ENCODE measurements around the gene SLC25A44.
A peak's percentile ranks its signal among the peaks of the same experiment; 100 is the strongest.

The SLC25A44 gene

DNA sequence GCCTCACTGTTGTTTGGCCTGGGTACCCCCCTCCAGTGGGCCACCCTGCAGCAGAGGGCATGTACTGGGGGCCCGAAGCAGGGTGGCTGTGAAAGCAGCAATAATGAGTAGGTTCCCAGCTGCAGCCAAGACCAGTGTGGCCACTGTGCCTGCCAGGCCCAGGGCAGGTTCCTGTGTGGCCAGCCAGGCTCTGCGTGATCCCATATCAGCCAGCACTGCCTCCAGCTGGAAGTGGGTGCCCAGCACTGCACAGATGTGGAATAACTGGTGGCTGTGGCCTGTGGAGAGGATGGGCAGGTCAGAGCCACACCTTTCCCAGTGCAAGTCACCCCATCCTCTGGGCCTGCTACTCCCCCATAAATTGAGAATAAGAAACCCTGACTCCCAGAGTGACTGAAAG lies 50.2 kb downstream of the SLC25A44 start:
- DNase-seq: no peak

DNA sequence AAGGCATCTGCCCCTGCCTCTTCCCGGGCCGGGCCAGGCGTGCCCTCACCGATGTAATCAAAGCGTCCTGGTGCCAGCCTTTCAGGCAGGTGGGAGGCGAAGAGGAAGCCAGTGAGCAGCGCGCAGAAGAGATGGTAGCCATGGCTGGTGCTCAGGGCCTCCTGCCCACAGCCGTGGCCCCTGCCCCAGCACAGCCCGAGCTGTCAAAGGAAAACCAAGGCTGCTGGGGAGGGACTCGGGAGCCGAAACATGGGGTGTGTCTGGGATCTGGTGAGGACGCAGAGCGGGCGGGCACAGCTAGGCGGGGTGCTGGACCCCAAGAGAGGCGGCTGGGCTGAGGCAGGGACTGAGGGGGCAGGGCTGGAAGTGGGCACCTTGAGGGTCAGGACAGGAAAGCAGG lies 50.8 kb downstream of the SLC25A44 start:
- no peak for DNase-seq

DNA sequence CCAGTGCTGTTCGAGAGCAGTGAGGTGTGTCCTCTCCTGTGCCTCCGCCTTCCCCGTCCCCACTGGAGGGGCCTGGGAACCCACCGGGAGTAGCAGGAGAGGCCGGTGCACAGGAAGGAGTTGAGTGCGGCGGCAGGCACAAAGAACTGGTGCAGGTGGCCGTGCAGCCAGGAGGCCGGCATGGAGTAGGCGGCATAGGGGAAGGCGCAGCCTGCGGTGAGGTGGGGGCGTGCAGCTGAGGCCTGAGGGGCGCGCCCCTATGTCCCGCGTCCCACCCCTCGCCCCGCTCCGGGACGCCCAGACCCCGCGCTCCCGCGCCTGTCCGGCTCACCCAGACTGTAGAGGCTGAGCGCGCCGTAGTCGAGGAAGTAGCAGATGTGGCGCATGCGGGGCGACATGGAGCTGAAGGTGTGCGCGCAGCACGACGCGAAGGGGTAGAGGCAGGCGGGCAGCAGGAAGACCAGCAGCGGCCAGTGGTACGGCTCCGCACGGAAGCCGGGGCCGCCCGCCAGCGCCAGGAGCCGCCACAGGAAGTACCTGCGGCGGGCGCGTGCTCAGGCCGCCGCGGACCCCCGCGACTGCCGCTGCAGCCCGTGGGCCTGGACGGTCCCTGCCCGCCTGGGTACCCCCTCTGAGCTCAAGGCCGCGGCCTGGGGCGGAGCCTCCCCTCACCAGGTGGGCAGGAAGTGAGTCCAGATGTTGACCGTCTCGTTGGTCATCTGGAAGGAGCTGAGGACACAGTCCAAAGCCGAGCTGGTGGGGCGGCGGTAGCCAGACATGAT lies 51.7 kb downstream of the SLC25A44 start:
- DNase-seq: peak; percentile 77

DNA sequence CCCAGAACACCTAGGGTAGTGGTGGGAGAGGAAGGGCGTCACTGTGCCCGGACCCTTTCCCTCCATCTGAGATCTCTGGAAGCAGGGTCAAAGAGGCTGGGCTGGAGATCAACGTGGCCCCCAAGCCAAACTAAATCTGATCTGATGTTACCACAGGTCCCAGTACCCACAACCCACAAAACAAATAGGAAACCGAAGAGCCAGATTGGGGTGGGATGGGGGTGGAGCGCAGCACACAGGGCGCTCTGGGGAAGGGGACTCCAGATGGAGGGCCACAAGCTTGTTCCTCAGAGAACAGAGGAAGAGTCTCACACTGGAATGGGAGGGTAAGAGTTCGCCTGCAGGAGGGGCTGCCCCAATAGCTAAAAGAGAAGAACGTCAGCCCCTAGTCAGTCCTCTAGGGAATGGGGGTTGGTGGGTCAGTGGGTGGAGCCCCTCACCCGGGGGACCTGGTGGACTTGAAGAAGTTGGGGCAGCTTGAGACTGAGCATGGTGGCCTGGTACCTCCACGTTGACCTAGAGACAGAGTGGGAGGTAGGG lies 52.4 kb downstream of the SLC25A44 start:
- no peak for DNase-seq

DNA sequence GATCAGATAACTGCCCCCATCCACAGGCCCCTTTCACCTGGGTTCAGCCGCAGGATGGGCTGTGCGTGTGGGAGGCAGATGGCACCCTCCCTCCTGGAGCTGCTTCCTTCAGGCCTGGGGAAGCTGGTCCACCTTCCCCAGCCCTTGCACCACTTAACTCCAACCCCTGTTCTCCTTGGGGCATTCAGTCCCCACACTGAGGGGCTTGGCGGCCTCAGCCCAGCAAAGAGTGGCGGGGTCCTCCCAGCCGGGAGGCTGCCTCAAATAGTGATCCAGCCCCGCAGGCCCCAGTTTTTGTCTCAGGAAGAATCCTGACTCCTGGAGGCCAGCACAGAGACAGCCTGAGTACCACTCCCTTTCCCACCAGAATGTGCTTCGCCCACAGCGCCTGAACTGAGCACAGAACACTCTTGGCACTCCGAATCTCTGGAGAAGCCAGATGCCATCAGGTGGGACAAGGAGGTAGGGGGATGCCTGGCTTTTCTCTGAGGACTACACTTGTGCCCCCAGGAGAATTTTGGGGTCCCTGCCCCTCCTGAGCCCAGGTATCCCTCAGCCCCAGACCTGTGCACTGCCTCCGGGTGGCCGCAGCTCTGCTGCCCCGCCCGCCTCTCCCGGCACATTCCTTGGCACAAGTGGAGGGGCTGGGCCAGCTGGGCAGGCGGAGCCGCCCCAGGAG lies 53.0 kb downstream of the SLC25A44 start:
- DNase-seq: no peak

DNA sequence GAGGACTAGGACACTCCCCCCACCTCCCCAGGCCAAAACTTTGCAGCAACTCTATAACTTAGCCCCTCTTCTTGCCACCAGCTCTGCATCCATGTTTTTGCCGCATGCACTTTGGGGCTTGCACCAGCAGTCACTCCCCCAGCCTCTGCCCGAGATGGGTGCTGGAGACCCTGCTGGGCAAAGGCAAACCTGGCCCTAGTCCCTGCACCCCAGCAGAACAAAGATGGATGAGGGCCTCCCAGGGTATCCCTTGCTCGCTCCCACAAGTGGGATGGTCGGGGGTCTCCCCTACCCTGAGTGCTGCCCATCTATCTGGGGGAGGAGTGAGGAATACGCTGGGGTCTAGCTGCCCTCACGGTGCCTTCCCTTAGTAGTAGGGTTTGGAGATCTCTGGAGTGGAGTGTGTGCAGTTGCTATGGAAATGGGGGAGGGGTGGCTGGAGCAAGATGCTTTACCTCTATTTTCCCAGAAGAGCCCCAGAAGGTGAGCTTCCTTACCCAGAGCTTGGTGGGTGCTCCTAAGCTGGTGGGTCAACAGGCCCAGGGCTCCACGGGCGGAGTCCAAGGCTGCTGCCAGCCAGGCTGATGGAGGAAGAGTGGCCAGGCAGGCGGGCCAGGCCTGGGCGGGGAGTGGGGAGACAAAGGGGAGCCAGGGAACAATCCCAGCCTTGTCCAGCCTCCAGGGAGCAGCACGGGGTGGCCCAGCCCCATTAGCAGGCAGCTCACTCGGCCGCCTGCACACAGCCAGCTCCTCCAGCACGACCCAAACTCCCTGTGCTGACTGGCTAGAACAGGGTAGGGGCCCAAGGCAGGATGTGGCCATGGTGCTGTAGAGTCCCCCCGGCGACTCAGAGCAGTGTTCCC lies 53.8 kb downstream of the SLC25A44 start, which contains the start of gene PAQR6:
PAQR6 (minus strand) TSS at position 597 of the 863 bp plus-strand sequence. CDS start 1,325 bp downstream, outside the sequence.
- no peak for DNase-seq

DNA sequence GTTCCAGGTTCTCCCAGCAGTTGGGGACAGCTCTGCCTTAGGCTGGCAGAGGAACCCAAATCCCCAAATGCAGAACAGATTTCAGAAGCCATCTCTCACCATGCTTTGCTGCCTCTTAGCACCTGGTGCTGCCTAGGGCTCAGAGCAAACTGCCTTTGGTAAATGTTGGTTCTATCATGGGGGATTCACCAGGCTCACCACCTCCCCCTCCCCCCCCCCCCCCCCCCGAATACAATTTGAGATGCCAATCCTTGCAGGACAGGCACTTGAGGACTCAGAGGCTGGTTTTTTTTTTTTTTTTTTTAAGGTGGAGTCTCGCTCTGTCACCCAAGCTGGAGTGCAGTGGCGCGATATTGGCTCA lies 54.4 kb downstream of the SLC25A44 start:
- DNase-seq: no peak

DNA sequence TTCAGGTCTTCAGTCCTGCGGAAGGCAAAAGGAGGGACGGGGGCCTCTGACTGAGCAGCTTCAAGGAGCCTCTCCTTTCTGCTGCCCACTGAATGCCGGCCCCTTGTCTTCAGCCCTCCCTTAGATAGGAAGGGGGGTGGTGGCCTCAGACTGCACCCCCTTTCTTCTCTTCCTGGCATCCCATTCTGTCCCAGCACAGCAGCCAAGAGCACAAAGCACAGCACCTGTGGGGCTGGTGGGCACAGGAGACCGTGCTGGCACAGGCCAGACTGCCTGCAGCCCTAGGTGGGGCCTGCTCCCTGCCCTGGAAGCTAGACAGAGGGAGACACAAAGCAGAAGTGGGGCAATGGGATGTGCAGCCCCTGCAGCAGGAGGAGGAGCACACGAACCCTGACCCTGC lies 55.7 kb downstream of the SLC25A44 start:
- no peak for DNase-seq

DNA sequence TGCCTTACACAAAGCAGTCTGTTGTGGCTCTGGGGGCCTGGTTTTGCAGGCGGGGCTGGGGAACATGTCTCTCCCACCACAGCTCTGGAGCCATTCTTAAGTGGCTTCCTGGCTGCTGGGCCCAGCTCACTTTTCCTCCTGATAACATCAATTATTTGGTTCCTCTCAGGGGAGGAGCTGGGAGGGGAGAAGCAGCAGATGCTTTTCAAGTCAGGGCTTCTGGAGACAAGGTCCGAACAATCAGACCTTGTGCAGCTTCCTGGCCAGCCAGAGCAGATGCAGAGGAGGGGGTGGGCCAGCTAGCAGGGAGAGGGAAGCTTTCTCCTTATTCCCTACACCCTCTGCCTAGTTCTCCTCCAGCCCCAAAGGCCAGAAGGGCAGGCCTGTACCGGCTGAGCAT lies 57.6 kb downstream of the SLC25A44 start:
- no peak for DNase-seq

DNA sequence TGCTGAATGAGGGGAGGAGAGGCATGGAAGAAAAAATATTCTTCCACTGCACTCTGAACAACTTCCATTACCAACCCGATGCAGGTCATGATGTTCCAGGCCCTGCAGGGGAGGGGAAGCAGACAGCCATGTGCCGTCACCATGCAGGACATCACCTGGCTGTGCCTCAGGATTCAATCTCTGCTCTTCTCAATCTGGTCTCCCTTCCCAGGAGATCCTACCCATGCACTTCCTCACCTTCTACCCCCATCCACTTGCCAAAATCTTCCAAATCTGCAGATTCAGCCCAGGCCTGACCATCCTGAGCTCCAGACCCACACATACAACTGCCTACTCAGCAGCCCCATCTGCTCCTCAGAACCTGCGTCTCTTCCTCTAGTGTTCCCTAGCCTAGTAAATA lies 59.7 kb downstream of the SLC25A44 start:
- DNase-seq: no peak

DNA sequence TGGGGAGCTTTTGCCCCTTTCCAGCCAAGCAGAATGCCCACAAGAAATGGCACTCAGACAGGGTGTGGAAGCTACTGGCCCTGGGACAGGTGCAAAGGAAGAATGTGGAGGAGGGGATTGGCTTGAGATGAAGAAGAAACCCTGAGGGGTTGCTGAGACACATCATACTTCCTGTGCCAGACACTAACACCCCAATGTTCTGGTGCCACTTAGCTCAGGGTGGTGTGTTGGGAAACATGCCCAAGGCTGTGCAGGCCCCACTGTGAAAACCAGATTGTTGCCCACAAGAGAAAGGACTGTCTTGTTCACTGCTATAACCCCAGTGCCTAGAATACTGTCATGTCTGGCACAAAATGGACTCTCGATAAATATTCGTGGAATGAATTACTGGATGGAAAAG lies 63.8 kb downstream of the SLC25A44 start:
- no peak for DNase-seq

DNA sequence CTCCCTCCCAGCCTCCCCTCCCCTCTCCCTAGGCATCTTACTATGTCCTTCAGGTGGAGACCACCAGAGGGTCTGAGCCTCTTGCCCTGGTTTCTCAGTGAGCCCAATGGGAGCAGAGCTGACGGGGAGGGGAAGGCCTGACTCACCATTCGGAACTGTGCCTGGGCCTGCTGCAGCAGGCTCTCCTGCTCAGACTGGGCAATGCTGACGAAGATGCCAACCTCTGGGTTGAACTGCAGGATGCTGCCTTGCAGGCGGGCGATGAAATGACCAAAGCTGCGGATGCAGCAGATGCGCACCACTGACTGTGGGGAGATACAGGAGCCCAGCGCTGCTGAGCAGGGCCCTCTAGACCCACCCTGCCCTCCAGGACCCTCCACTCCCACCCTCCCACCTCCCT lies 65.0 kb downstream of the SLC25A44 start:
- no peak for DNase-seq

DNA sequence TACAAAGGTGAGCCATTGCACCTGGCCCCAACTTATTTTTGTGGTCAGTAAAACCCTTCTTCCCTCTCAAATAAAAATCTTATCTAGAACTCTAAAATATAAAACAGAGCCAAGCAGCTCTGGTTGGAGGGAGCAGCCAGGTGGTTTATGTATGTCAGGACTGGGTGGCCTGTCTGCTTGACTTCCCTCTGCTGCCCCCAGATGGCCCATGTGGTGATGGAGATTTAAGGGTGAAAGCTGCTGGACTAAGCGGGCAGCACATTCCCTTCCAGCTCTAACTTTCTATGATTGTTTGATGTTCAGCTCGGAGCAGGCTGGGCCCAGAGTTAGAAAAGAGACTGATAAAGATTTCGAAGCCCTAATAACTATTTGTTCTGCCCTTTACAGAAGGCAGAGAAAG lies 65.9 kb downstream of the SLC25A44 start:
- no peak for DNase-seq

DNA sequence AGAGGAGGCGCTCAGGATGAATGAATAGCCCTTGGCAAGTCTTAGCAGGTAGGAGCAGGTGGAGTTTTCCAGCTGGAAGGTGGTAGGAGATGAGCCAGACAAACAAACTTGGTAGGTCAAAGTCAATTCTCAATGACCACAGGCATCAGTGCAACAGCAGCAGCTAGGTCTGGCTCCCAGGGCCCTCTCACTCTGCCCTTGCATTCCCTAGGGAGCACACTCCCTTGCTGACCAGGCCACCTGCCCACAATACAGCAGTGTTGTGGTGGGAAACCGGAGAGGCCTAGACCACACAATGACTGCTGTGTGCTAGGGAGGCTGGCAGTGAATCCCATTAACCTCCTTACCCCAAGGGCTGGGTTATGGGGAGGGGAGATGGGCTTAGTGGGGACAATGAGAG lies 67.0 kb downstream of the SLC25A44 start:
- no peak for DNase-seq
